GM12892 (cell line): ENCODE data around the gene EDEM1.
"Not testable (repeated sequence)": the region's sequence is repeated elsewhere in the genome, so short reads cannot be mapped to it uniquely, and the experiment has no call there.

Source experiments
- DNase-seq: peaks from one replicate; pipeline ENCODE4 v3.0.0; 2011; ENCODE audit not compliant: insufficient read length
- FAIRE-seq: peaks from 2 replicates; lab custom pipeline; 2011; peaks lifted over from hg19 to GRCh38; lab: Jason Lieb, UNC
- POLR2A ChIP-seq: IDR thresholded peaks from 2 replicates; pipeline ENCODE4 v1.6.1; 2011; ENCODE audit warnings: low read depth, low read length, control low read depth
- POLR2AphosphoS5 ChIP-seq: IDR thresholded peaks from 2 replicates; pipeline ENCODE4 v1.6.1; 2011; ENCODE audit warnings: low read depth, low read length, control low read depth
- TAF1 ChIP-seq: IDR thresholded peaks from 2 replicates; pipeline ENCODE4 v1.6.1; 2011; ENCODE audit warnings: low read depth, mild to moderate bottlenecking, control low read depth, low read length, borderline replicate concordance

Gene EDEM1

DNA sequence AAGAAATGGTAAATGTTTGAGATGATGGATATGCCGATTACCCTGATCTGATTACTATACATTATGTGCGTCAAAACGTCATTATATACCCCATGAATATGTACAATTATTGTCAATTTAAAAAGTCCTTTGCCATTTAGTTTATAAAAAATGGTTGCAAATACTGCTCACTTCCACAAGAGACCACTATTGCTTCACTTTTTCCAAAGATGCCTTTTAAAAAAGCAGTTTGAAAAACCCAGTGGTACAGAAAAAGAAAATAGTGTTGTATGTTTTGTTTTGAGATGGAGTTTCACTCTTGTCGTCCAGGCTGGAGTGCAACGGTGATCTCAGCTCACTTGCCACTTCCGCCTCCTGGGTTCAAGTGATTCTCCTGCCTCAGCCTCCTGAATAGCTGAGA lies 39.3 kb downstream of the EDEM1 start:
- DNase-seq, result no peak
- FAIRE-seq, result peak; percentile 17

GRCh38 chr3:5227812-5228211 lies 40.3 kb downstream of the EDEM1 start:
- no peak for FAIRE-seq
- DNase-seq, result no peak
- TF ChIP-seq POLR2A (no peak), TAF1 (no peak), POLR2AphosphoS5 (no peak)

More for the DNA sequence above, 39.3 kb downstream of the EDEM1 start:
- TF ChIP-seq POLR2AphosphoS5 (no peak), POLR2A (no peak), TAF1 (no peak)

DNA sequence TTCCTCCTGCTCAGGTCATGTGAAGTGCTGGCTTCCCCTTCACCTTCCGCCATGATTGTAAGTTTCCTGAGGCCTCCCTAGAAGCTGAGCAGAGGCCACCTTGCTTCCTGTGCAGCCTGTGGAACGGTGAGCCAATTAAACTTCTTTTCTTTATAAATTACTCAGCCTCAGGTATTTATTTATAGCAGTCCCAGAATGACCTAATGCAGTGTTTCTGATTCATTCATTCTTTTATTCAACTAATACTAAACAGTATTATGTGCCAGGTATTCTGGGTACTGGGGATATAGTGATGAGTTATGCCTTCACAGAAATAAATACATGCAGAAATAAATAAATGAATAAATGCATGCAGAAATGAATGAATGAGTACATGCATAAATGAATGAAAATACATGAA lies 41.9 kb downstream of the EDEM1 start:
- DNase-seq (no peak), FAIRE-seq (no peak)

GRCh38 chr3:5231074-5231473 lies 43.6 kb downstream of the EDEM1 start:
- FAIRE-seq (no peak), DNase-seq (no peak)
- TF ChIP-seq POLR2AphosphoS5 (no peak), POLR2A (no peak), TAF1 (no peak)

More for the DNA sequence above, 41.9 kb downstream of the EDEM1 start:
- TF ChIP-seq TAF1 (no peak), POLR2A (no peak), POLR2AphosphoS5 (no peak)

- DNase-seq (no peak), FAIRE-seq (no peak)
- no peak for TF ChIP-seq TAF1
- TF ChIP-seq POLR2AphosphoS5, result no peak
- no peak for TF ChIP-seq POLR2A
Measured at GRCh38 chr3:5231487-5231886, 44.0 kb downstream of the EDEM1 start.

DNA sequence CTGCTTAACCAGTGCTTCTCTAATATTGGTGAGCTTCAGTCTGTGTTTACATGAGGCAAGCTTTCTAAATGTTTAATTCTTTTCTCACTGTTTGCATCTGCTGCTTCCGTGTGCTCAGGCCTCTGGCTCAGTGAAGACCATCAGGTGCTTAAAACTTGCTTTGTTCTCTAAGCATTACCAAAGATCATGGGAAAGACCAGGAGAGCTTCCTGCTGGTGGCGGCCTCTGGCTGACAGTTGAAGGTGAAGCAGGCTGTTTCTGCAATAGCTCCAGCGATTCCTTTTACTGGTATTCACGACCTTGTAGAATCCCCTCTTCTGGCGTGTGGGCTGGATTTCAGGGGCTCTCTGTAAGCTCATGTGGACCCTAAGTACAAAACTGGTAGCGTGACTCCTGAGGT lies 45.1 kb downstream of the EDEM1 start:
- DNase-seq, result no peak
- no peak for TF ChIP-seq POLR2A
- TF ChIP-seq TAF1, result no peak
- no peak for TF ChIP-seq POLR2AphosphoS5
- FAIRE-seq, result no peak

- no peak for FAIRE-seq
- DNase-seq, result no peak
- TF ChIP-seq POLR2A (no peak), TAF1 (no peak), POLR2AphosphoS5 (no peak)
Measured at GRCh38 chr3:5233026-5233425, 45.5 kb downstream of the EDEM1 start.

DNA sequence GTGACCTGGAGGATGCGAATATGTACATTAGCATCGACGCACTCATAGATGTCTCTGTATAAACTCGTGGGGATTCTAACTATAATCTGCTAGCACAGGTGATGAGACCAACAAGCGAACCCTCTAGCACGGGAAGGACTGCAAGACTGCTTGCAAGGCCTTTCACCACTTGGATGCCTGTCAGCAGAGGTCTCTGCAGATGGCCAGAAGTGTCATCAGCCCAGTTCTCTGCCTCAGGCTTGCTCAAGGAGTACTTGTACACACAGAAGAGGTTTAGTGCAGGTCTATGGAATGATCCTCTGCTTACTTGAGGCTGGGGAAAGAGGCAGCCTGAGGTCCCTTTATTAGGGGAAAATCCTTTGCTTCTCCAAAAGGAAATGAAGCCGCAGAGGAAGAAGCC lies 48.1 kb downstream of the EDEM1 start:
- FAIRE-seq (no peak), DNase-seq (no peak)
- no peak for TF ChIP-seq TAF1
- no peak for TF ChIP-seq POLR2A
- no peak for TF ChIP-seq POLR2AphosphoS5

DNA sequence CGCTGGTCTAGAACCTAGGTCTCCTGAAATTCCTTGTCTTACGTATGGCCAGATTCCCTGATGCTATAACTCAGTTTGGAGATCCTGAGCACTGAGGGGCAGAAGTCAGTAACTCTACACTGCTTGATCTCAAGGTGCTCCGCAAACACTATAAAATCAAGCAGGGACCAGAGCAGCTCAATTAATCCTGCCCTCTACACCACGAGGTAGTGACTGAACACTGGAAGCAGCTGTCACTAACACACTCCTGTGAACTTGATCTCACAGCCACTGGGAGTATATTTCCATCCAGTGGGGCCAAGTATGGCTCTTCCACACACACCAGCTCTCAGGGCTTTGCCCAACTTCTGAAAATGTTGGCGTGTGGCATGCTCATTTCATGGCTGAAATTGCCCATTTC lies 51.0 kb downstream of the EDEM1 start:
- no peak for FAIRE-seq
- DNase-seq, result no peak
- no peak for TF ChIP-seq POLR2AphosphoS5
- TF ChIP-seq TAF1, result no peak
- no peak for TF ChIP-seq POLR2A

GRCh38 chr3:5239602-5240001 lies 52.1 kb downstream of the EDEM1 start:
- DNase-seq (no peak), FAIRE-seq (no peak)
- TF ChIP-seq POLR2AphosphoS5 (no peak), TAF1 (no peak), POLR2A (no peak)

DNA sequence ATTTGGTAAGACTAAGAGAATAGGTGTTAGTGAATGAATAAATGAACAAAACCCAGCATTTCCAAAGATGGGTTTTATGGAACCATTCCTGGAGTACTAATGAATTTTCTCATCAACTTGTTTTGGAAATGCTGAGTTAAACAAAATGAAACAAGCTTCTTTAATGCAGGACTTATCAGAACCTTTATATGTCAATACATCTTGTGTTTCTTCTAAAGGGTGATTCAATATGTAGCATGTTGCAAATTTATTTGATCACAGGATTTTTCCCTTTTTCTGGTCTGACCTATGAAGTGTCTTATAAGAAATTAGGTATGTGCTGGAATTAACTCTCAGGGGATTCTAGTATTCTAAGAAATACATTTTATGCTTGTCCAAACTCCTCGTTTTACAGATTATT lies 53.2 kb downstream of the EDEM1 start:
- no peak for DNase-seq
- no peak for FAIRE-seq
- TF ChIP-seq TAF1, result no peak
- TF ChIP-seq POLR2A, result no peak
- TF ChIP-seq POLR2AphosphoS5, result no peak

DNA sequence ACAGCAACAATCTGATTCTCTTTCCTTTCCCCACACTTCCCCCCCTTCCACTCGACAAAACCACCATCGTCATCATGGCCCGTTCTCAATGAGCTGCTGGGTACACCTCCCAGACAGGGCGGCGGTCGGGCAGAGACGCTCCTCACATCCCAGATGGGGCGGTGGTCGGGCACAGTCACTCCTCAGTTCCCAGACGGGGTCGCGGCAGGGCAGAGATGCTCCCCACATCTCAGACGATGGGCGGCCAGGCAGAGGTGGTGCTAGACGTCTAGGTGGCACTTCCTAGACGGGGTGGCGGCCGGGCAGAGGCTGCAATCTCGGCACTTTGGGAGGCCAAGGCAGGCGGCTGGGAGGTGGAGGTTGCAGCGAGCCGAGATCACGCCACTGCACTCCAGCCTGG lies 55.3 kb downstream of the EDEM1 start:
- FAIRE-seq, DNase-seq: not testable (repeated sequence)

DNA sequence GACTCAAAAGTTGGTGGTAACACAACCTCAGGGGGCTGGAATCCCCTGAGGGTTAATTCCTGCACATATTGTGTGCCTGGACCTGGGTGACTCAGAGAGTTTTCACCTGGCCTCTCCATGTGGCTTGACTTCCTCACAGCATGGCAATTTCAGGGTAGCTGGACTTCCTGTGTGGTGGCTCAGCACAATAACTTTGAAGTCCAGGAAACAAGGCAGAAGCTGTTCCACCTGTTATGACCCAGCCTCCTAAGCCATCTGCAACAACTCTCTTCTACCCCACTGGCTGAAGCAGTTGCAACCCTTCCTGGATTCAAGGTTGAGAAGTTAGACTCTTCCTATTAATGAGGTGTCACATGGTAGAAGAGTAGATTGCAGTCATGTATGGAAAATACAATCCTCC lies 58.4 kb downstream of the EDEM1 start:
- TF ChIP-seq POLR2A, result no peak
- TF ChIP-seq POLR2AphosphoS5, result no peak
- TF ChIP-seq TAF1, result no peak
- DNase-seq (no peak), FAIRE-seq (no peak)

DNA sequence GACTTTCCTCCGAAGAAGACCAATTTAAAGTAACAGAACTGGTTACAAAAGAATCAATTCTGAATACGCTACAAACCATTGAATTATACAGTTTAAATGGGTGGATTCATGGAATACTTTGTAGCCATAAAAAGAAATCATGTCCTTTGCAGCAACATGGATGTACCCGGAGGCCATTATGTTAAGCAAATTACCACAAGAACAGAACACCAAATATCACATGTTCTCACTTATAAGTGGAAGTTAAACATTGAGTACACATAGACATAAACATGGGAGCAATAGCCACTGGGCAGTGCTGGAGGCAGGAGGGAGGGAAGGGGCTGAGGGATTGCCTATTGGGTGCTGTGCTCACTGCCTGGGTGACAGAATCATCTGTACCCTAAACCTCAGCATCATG lies 61.3 kb downstream of the EDEM1 start:
- DNase-seq, result no peak
- no peak for TF ChIP-seq POLR2A
- TF ChIP-seq POLR2AphosphoS5, result no peak
- no peak for TF ChIP-seq TAF1
- no peak for FAIRE-seq
